ENCODE measurements around the gene PDE4A.

Gene PDE4A

DNA sequence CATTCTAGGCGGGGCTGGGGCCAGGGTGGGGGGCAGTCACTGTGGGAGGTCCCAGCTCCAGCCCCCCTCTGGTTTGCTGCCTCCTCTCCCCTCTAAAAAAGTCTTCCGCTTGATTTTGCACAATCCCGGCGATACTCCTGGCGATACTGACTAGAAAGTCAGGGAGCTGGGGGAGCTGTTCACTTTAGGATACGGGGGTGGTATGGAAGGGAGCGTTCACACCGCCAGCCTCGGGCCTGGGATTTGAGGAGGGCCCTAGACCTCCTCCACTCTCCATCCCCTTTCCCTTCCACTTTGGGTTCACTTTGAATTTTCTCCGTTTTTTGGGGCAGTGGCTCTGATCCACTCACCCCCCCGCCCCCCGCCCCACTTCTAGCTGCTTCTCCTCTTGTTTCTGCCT, 47.8 kb downstream of the PDE4A start:
- no peak for DNase-seq

DNA sequence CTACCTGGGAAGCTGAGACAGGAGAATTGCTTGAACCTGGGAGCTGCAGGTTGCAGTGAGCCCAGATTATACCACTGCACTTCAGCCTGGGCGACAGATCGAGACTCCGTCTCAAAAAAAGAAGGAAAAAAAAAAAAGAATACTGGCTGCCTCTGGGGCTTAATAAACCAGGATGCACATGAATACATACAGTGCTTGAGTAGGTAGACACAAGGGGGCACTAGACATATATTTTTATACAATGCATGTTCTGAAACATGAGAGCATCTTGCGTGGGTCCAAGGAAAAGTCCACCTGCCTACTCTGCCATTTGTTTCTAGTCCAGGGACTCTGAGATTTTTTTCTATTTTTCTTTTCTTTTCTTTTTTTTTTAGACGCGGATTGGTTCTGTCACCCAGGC, 51.6 kb downstream of the PDE4A start:
- peak; percentile 19 for DNase-seq

DNA sequence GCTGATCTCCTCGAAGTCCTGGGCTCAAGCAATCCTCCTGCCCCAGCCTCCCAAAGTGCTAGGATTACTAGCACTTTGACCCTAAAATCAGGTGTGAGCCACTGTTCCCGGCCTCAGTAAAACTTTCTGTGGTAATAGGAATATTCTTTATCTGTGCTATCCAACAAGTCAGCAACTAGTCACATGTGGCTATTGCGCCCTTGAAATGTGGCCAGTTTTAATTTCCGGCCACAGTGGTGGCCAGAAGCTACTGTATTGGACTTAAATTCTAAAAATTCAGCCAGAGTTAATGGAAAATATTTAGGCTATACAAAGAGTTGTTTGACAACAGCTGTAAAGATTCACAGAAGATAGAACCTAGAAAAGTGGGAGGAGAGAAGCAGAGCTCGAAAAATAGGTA, 52.9 kb downstream of the PDE4A start:
- DNase-seq = no peak

DNA sequence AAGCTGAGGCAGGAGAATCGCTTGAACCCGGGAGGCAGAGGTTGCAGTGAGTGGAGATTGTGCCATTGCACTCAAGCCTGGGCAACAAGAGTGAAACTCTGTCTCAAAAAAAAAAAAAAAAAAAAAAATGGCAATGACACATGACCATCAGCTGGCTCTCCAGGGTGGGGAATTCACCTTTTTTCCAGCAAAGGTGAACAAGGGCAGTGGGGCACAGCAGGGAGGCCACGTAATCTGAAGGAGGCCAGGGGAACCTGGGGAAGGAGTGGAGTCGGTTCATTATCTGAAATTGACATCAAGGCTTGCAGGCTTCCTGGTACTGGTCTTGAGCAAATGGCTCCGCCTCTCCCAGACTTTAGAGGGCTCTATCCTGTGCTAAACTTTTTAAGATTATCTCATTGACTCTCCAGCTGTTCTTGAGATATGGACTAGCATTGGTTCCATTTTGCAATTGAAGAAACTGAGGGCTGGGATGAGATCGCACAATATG, 54.7 kb downstream of the PDE4A start:
- DNase-seq = no peak

DNA sequence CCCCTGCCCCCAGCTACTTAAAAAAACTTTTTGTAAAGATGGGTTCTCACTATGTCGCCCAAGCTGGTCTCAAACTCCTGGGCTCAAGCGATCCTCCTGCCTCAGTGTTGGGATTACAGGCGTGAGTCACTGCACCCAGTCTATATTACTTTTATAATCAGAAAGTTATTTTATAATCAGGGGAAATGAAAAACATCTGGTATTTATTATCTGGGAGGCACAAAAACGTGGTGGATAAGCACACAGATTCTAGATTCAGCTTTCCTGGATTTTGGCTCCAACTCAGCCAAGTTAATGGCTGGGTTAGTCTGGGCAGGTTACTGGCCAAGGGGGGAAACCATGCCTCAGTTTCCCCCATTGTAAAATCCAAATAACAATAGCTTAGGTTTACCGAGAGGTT, 58.1 kb downstream of the PDE4A start:
- DNase-seq = no peak

DNA sequence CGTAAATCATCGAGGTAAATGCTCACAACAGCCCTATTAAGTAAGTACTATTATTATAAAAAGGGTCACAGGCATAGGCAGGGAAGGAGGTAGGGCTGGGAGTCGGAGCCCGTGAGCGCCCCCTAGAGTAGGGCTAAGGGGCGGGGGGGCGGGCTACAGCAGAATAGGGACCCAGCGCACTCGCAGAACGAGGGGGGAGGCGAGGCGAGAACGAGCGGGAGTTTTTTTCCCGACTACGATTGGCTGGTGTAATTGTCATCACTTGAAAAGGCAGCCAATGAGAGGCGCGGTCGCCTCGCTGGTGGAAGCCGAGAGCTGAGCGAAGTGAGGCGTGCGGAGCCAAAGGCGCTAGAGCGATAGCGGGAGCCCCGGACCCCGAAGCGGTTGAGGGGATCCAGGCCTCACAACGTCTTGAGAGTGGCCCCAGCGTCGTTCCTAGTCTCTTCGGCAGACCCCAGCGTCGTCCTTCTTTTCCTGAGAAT, 58.6 kb downstream of the PDE4A start:
- DNase-seq = no peak

DNA sequence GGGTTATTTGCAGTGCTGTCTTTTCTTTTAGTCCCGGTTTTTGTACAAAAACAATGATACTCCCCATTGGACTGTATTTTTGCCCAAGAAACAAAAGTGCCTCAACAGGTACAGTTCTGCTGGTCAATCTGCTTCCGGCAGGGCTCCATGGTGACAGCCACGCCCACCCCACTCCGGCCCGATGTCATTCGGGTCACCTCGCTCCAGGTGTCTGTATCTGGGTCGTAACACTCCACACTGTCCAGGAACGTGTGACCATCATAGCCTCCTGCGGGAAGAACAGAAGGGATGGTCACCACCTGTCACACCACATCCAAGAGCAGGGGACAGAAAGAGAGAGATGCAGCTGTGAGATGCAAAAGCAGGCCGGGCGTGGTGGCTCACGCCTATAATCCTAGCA, 66.2 kb downstream of the PDE4A start:
- DNase-seq = no peak

DNA sequence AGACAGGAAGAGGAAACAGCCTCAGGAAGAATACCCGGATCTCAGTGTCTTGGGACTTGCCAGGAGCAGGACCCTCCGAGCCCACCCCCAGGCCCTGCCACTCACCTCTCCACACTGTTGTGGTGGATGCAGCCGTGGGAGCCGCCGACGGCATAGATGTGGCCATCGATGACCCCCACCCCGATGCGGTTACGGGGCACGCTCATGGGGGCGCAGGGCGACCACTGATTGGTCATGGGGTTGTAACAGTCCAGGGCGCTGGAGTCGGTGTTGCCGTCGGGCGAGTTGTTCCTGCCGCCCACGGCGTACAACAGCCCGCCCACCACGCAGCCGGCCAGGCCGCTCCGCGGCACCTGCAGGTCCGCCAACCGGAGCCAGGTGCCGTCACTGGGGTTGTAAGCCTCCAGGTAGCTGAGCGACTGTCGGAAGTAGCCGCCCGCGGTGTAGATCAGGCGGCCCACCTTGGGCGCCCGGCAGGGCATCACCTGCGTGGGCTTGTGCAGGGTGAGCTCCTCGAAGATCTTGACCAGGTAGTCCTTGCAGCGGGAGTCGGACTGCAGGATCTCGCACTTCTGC, 71.2 kb downstream of the PDE4A start:
- DNase-seq = no peak

DNA sequence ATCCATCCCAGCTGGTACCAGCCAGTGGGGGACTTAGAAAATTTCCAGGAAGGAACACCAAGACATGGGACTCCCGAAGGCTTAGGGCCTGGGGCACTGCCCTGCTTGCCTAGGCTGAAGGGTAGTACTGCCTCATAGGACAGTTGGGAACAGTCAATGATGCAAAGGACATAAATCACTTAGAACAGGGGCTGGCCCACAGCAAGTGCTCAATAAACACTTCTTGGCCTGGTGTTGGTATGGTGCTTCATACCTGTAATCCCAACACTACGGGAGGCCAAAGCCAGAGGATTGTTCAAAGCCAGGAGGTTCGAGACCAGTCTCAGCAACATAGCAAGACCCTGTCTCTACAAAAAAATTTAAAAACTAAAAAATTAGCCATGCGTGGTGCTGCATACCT, 77.0 kb downstream of the PDE4A start:
- DNase-seq = no peak

DNA sequence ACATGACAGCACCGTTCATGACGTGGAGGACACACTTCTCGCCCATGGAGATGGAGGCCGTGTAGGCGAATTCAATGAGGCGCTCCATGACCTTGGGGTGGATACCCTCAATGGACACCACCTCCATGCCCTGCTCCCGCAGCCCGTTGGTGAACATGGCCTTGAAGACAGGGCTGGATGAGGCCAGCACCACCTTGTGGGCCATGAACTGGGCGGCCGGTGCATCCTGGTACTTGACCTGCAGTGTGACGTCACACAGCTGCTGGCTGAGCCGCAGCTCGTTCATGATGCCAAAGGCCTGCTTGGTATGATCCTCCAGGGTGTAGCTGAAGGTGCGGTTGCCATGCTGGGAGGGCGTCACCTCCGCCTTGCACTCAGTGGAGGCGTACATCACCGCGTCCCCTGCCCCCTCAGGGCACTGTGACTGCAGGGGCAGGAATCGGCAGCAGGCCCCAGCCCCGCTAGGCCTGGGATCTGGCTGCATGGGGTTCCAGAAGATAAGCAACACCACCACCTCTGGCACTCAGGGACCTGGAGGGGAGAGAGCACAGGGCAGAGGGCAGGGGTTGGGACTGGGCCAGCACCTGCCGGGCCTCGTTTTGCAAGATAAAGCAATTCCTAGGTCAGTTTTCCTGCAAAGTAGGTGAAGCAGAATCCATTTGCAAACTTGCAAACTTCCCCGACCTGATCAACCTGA, 79.4 kb downstream of the PDE4A start:
- no peak for DNase-seq

DNA sequence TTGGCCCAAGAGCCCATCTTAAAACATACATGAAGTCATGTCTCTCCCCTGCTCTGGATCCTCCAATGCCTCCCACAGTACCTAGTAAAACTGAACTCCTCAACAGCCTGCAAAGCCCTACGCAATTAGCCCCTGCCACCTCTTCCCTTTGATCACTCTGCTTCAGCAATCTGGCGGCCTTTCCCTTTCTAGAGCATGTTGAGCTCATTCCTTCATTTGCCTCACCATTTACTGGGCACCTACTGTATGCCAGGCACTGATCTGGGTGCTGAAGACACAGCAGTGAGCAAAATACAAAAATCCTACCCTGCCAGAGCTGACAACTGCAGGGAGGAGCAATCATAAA, 79.9 kb downstream of the PDE4A start:
- DNase-seq = no peak

DNA sequence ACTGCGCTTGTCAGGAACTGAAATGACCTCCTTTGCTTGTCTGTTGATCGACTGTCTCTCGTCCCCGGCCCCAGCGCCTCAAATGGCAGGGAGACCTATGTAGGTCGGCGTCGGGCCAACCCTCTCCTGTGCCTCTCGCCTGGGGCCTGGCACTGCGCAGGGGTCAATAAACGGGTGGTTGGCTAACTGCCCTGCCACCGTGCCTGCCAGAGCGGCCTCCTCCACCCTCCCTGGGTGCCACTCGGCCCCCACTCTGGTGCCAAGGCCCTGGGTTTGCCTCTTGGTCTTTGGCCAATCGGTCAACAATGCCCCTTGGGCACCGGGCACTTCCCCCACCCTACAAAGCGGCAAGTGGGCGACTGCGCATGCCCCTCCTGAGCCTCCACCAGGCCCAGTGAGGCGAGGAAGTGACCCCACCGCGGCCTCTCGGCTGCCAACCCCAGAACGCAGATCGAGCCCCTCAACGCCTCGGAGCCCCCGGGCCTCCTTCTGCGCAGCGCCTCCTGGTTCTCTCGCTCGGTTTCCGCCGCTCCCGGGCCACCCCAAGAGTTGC, 81.7 kb downstream of the PDE4A start:
- DNase-seq = no peak

DNA sequence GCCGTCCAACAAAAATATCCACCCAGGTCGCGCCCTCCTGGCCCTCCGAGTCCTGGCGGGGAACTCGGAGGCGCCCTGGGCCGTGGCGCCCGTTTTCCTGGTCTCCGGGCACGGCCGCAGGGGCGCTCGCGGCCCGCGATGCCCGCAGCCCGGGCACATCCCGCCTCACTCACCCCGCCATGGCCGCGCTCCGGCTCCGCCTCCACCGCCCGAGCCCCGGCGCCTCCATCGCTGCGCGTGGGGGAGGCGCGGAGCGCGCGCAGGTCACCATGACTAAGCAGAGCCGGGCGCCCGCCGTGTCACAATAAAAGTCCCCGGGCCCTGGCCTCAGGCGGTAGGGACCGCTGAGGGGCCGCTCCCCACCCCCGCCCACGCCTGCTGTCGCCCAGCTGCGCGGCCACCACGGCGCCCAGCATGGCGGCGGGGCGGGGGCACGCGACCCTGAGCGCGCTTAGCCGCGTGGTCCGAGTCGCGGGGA, 82.2 kb downstream of the PDE4A start:
- DNase-seq = peak; percentile 74

DNA sequence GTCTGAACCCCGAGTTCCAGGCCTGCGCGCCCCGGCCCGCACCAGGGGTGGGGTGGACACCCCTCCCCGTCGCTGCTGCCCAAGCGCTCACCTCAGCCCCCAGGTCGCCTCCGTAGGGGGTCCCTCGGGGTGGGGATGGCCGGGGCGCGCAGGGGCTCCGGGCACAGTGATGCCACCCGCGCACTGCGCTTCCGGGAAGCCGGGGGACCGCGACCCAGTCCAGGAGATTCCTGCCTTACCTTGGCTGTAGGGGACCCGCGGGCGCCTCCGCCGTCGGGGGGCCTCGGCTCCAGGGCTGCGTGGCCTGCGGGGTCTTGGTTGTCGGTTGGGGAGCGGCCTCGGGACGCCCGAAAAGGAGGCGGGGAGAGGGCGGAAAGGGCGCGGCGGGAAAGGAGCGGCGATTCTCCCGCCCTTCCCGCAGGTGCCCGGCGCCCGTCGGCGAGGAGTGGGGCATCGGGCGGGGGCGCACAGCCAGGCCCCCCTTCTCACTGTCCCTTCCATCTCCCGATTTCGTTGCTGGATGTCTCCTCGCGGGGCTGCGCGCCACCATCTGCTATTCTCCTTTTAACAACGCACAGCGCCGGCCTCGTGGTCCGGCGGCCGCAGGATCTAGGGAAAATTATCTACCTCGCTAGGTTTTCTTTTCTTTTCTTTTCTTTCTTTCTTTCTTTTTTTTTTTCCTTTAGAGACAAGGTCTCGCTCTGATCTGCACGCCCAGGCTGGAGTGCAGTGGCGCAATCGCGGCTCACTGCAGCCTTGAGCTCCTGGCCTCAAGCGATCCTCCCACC, 82.9 kb downstream of the PDE4A start, which contains the start of gene KEAP1:
KEAP1 (minus strand) TSS at position 355 of the 788 bp plus-strand sequence. CDS start 3,323 bp downstream, outside the sequence.
- no peak for DNase-seq

DNA sequence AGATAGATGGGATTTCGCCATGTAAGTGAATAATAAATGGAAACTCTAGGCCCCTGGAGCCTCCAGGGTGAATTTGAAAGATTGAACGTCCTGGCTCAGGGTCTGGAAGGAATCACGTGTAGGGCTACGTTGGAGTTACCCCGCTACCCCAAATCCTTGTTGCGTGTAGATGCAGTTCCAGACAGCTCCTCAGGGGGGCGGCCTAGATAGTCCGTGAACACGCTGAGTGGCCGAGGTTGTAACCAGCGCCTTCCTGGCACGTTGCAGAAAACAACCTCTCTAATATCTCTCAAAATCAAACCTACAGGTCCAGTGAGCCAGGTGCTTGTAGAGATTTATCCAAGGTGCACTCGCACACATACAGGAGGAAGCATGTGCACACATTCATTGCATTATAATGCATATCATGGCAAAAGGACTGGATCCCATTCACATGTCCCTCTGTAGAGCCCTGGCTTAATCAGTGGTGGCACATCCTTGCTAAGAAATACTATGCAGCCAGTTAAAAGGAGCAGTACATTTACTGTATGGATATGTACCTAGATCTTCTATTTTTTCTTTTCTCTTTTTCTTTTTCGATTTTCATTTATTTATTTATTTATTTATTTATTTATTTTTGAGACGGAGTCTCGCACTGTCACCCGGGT, 85.4 kb downstream of the PDE4A start:
- peak; percentile 39 for DNase-seq

DNA sequence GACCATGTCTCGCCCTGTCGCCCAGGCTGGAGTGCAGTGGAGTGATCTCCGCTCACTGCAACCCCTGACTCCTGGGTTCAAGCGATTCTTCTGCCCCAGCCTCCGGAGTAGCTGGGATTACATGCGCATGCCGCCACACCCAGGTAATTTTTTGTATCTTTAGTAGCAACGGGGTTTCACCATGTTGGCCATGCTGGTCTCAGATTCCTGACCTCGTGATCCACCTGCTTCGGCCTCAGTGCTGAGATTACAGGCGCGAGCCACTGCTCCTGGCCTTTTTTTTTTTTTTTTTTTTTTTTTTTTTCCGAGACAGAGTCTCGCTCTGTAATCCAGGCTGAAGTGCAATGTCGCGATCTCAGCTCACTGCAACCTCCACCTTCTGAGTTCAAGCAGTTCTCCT, 87.7 kb downstream of the PDE4A start:
- DNase-seq = no peak

DNA sequence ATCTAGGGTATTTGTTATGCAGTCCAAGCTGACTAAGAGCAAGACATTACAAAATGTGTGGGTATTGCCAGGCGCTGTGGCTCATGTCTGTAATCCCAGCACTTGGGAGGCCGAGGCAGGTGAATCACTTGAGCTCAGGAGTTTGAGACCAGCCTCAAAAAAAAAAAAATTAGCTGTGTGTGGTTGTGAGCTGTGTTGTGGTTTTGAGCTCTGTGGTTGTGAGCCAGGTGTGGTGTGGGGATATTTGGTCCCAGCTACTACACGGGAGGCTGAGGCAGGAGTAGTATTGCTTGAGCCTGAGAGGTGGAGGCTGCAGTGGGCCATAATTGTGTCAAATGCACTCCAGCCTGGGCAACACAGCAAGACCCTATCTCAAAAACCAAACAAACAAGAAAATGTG, 88.4 kb downstream of the PDE4A start:
- no peak for DNase-seq

DNA sequence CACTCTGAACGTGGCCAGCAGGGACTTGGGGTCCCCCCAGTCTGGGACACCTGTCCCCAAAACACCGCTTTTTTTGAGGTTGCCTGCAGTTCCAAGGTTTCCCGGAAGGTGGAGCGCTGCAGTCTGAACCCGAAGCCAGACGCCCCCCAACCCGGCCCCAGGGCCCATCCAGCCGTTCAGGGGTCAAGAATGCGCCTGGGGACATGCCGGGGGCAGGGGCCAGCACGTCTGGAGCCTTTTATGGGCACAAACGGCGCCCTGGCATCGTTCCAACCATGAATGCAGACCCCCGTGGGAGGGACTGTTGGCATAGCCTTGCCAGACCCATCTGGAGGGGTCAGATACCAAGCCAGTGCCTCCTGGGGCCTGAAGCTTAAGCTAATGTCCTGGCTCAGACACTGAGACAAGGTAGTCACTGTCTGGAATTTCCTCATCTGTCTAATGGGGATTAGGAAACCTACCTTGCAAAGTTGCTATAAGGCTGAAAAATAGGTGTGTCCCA, 90.0 kb downstream of the PDE4A start:
- no peak for DNase-seq

DNA sequence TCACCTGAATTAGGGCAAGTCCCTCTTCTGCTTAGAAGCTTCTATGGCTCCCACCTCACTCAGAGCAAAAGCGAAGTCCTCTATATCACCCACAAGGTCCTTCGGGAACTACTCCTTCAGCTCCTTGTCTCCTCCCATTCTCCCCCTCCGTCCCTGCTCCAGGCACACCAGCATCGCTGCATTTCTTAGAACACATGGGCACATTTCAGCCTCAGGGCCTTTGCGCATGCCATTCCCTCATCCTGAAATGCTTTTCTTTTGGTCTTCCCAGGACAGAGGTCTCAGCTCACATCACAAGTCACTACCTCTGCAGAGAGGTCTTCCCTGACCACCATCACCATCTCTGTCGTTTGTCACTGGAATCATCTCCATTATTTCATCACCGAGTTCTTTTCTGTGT, 92.9 kb downstream of the PDE4A start:
- DNase-seq = no peak

DNA sequence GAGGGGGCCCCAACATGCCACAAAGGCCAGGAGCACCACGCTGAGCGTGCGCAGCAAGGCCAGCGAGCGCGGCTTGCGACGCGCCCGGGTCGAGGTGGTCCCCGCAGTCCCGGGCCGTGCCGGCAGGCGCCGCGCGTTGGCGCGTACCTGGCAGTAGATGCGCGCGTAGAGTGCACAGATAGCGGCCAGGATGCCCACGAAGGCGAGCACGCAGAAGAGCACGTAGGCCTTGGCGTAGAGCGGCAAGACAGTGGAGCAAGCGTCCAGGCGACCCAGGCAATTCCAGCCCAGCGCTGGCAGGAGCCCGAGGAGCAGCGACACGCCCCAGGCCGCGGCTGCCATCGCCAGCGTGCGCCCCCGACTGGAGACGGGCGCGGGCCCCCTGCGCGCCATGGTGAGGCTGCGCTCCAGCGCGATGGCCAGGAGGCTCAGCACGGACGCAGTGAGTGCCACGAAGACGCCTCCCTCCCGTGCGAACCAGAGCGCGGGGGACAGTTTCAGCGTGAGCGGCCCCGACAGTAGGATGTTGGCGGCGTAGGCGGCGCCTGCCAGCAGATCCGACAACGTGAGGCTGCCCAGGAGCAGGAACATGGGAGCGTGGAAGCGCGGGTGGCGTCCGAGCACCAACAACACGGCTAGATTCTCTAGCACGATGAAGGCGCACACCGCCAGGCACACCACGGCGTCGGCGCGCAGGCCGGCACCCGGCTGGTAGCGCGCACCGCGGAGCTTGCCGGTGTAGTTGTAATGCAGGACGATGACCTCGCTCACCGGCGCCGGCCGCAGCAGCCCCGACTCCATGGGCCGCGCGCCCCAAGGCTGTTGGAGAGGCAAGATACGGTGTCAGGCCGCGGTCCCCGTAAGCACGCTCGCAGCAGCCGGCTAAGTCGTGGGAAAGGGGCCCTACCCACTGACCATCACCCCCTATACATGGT, 94.1 kb downstream of the PDE4A start:
- no peak for DNase-seq

DNA sequence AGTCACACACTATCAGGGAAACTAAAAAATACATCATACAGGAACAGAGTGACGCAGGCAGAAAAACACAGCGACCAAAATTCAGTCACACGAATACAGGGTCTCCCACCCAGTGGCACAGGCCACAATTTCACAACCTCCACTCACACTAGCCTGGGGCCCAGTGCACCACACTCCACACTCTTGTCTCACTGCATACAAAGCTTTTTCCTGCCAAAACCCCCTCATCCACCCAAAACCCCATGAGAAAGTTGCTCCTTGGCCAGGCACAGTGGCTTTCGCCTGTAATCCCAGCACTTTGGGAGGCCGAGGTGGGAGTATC, 95.7 kb downstream of the PDE4A start:
- no peak for DNase-seq
